Measurements from ENCODE around the gene MLKL. TPM values are rescaled to one million over a fixed set of nuclear protein-coding genes. Genes with fewer than 3 reads are reported as not detected.

Gene MLKL
- 9.8 and 14.6 TPM in 2 replicates for total RNA-seq

GRCh38 chr16:74700438-74701225 is at the start of gene MLKL:
MLKL (minus strand) TSS chr16:74700862; CDS start chr16:74695757, 5,105 bp downstream.

GRCh38 chr16:74666425-74667254 is 34.0 kb downstream of the MLKL start, which contains the start of gene RFWD3:
RFWD3 (minus strand) TSS chr16:74666877; CDS start chr16:74661449, 5,428 bp downstream.

Other genes starting within 250 kb of the MLKL start
- 356 and 369 TPM in 2 replicates for gene GLG1, start 93.7 kb downstream of the MLKL start, total RNA-seq
- gene RFWD3, start 34.0 kb downstream of the MLKL start, total RNA-seq, result 14.1 and 15.5 TPM in 2 replicates
- not detected in 2 replicates for gene FA2H, start 74.0 kb upstream of the MLKL start, total RNA-seq

Measured in smooth muscle cell of the pulmonary artery (primary cell).